Neuronal stem cell (in vitro differentiated cells): ENCODE results near the gene PDK1.
"Not testable (repeated sequence)": the region's sequence is repeated elsewhere in the genome, so short reads cannot be mapped to it uniquely, and the experiment has no call there.

Source experiments
- DNase-seq: peaks from one replicate; pipeline ENCODE4 v3.0.0-alpha.2; 2013; ENCODE audit warnings: low spot score
- H2AFZ ChIP-seq: one replicate; pipeline ENCODE4 v1.6.1; 2013; ENCODE audit warnings: mild to moderate bottlenecking, low read length, inconsistent platforms
- H2AK5ac ChIP-seq: 2 replicates; pipeline ENCODE4 v1.6.1; 2013; ENCODE audit warnings: low read depth, mild to moderate bottlenecking, inconsistent platforms, low read length, moderate library complexity, mixed read lengths
- H2BK120ac ChIP-seq: 2 replicates; pipeline ENCODE4 v1.6.1; 2013; ENCODE audit warnings: low read depth, mild to moderate bottlenecking, inconsistent platforms, low read length, moderate library complexity, mixed read lengths
- H2BK12ac ChIP-seq: one replicate; pipeline ENCODE4 v1.6.1; 2013; ENCODE audit warnings: low read length, inconsistent platforms
- H2BK15ac ChIP-seq: 2 replicates; pipeline ENCODE4 v1.6.1; 2013; ENCODE audit warnings: mild to moderate bottlenecking, low read length, inconsistent platforms, mixed read lengths
- H2BK5ac ChIP-seq: one replicate; pipeline ENCODE4 v1.6.1; 2013; ENCODE audit warnings: inconsistent platforms, mild to moderate bottlenecking, low read length, moderate library complexity
- H3K14ac ChIP-seq: one replicate; pipeline ENCODE4 v1.6.1; 2013; ENCODE audit warnings: low read length, inconsistent platforms
- H3K18ac ChIP-seq: 2 replicates; pipeline ENCODE4 v1.6.1; 2013; ENCODE audit warnings: low read length, inconsistent platforms
- H3K23ac ChIP-seq: 2 replicates; pipeline ENCODE4 v1.6.1; 2013; ENCODE audit warnings: low read depth, mild to moderate bottlenecking, mixed read lengths, low read length, inconsistent platforms; ENCODE audit not compliant: poor library complexity
- H3K27ac ChIP-seq: replicated peaks from 3 replicates; pipeline ENCODE4 v1.5.1; 2013; ENCODE audit warnings: low read length, inconsistent platforms
- H3K27me3 ChIP-seq, 3 experiments: 2 replicates each; pipeline ENCODE4 v1.6.1; 2013; ENCODE audit warnings: low read length in 3 of 3, mild to moderate bottlenecking in 2 of 3, inconsistent platforms in 1 of 3, low read depth in 1 of 3, mixed read lengths in 1 of 3, moderate library complexity in 1 of 3; ENCODE audit not compliant: control insufficient read depth in 3 of 3, insufficient read depth in 3 of 3
- H3K36me3 ChIP-seq, 2 donors: replicated peaks in 1 of 2; 2 replicates each; pipeline ENCODE4 v1.6.1; 2013; ENCODE audit warnings: low read length in 2 of 2; ENCODE audit not compliant: control insufficient read depth in 2 of 2, insufficient read depth in 2 of 2
- H3K4ac ChIP-seq: 2 replicates; pipeline ENCODE4 v1.6.1; 2013; ENCODE audit warnings: inconsistent platforms, mild to moderate bottlenecking, low read length, moderate library complexity
- H3K4me1 ChIP-seq, 2 donors: 1 replicate in 1 of 2; 2 replicates in 1 of 2; pipeline ENCODE4 v1.6.1; 2013; ENCODE audit warnings: low read length in 2 of 2, low read depth in 1 of 2; ENCODE audit not compliant: control insufficient read depth in 2 of 2, insufficient read depth in 1 of 2
- H3K4me2 ChIP-seq: one replicate; pipeline ENCODE4 v1.6.1; 2013; ENCODE audit warnings: mild to moderate bottlenecking, low read length, inconsistent platforms; ENCODE audit not compliant: insufficient read depth, poor library complexity, severe bottlenecking
- H3K4me3 ChIP-seq, 2 donors: 2 replicates each; pipeline ENCODE4 v1.5.1; 2013; ENCODE audit warnings: low read length in 2 of 2, mild to moderate bottlenecking in 2 of 2, inconsistent platforms in 1 of 2, moderate library complexity in 1 of 2
- H3K79me1 ChIP-seq: one replicate; pipeline ENCODE4 v1.6.1; 2013; ENCODE audit warnings: low read depth, mild to moderate bottlenecking, inconsistent platforms, low read length, moderate library complexity
- H3K9ac ChIP-seq: one replicate; pipeline ENCODE4 v1.6.1; 2013; ENCODE audit warnings: mild to moderate bottlenecking, low read depth, low read length, inconsistent platforms; ENCODE audit not compliant: poor library complexity
- H3K9me3 ChIP-seq, 2 donors: replicated peaks in 1 of 2; 2 replicates each; pipeline versions ENCODE3 to v1.6.1; 2013; ENCODE audit warnings: low read length in 2 of 2, mild to moderate bottlenecking in 2 of 2, inconsistent platforms in 1 of 2, low read depth in 1 of 2, mixed read lengths in 1 of 2, moderate library complexity in 1 of 2; ENCODE audit not compliant: control insufficient read depth in 2 of 2, insufficient read depth in 1 of 2
- H4K8ac ChIP-seq: one replicate; pipeline ENCODE4 v1.6.1; 2013; ENCODE audit warnings: low read depth, mild to moderate bottlenecking, inconsistent platforms, low read length, moderate library complexity
- H4K91ac ChIP-seq: one replicate; pipeline ENCODE4 v1.6.1; 2013; ENCODE audit warnings: low read length, low read depth, mild to moderate bottlenecking, inconsistent platforms; ENCODE audit not compliant: poor library complexity
- WGBS, 2 donors: extraction: QIAGEN DNeasy Blood & Tissue Kit; methylation state at CpG; one replicate each; pipeline ENCODE4 v1.1.7; 2013; ENCODE audit warnings: missing lambda C conversion rate in 2 of 2, mixed read lengths in 1 of 2; ENCODE audit not compliant: insufficient read length in 2 of 2, insufficient replicate concordance in 1 of 2; ENCODE audit errors: extremely low coverage in 2 of 2; 5-methylcytosine and 5-hydroxymethylcytosine counted together

The PDK1 gene

DNA sequence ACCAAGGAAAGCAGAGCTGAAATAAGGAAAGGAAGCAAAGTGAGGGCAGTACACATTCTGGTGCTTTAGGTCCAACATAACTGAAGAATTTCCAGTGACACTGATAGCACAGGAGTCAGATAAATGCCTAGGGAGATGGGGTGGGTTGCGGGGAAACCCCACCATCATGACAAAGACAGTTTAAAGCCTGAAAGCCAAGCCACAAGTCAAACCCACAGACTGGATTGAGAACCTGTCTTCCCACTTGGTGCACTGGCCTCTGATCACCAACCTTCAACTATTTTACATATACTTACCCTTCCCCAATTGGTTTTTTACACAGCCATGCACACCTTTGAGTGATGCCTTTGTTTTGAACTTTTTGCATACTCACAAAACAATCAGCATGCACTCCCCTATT lies 22.2 kb upstream of the PDK1 start:
- H2BK5ac ChIP-seq = no peak overlapping the region
- no peak overlapping the region for H2BK120ac ChIP-seq
- no peak for DNase-seq
- H3K18ac ChIP-seq = no peak overlapping the region
- H2BK15ac ChIP-seq = no peak overlapping the region
- H3K9me3 ChIP-seq = no peaks in the 10 kb centered on the region
- H3K14ac ChIP-seq = no peak overlapping the region
- H2AFZ ChIP-seq = no peak overlapping the region
- no CpG with 5 or more reads among the region's 1 CpG for WGBS, 2 donors
- H3K27me3 ChIP-seq = no peaks in the 10 kb centered on the region
- H3K4me3 ChIP-seq = no peak overlapping the region
- H3K4ac ChIP-seq = no peak overlapping the region
- no peak overlapping the region for H3K27ac ChIP-seq
- H3K23ac ChIP-seq = no peak overlapping the region
- H3K36me3 ChIP-seq = no peaks in the 10 kb centered on the region
- H3K4me1 ChIP-seq = peaks cover 0 to 3% of the 10 kb centered on the region in 2 donors
- H3K4me2 ChIP-seq = no peak overlapping the region
- no peak overlapping the region for H2AK5ac ChIP-seq
- no peak overlapping the region for H4K91ac ChIP-seq
- H4K8ac ChIP-seq = no peak overlapping the region
- no peak overlapping the region for H3K9ac ChIP-seq
- no peak overlapping the region for H2BK12ac ChIP-seq
- no peaks in the 10 kb centered on the region for H3K79me1 ChIP-seq

DNA sequence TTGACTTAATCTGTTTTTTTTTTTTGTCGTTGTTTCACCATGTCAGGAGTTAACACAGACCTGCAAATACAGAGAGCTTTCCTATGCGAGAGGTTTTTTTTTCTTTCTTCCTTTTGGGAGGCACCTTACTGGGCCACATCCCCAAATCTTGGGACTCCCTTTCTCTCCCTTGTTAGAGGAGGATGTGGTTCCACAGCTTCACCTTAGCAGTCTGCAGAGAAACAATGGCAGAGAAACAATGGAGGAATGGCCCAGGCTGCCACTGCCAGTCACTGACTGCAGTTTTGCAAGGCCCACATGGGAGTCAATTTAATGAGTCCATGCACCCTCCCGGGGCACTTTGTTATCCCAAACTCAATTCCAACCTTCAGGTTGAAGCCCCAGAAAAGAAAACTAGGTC lies 20.8 kb upstream of the PDK1 start:
- Histone ChIP-seq H2BK12ac (no peak overlapping the region), H3K27me3 (no peaks in the 10 kb centered on the region), H3K9ac (no peak overlapping the region), H3K4me1 (peaks cover 0 to 3% of the 10 kb centered on the region in 2 donors), H2BK120ac (no peak overlapping the region), H4K91ac (no peak overlapping the region), H3K9me3 (peaks cover 0 to 9% of the 10 kb centered on the region in 2 donors), H3K4me2 (no peak overlapping the region), H3K4ac (no peak overlapping the region), H3K79me1 (no peaks in the 10 kb centered on the region), H2BK5ac (no peak overlapping the region), H3K4me3 (no peak overlapping the region), H3K23ac (no peak overlapping the region), H2AFZ (no peak overlapping the region), H4K8ac (no peak overlapping the region), H3K18ac (no peak overlapping the region), H3K14ac (no peak overlapping the region), H2AK5ac (no peak overlapping the region), H2BK15ac (no peak overlapping the region), H3K27ac (no peak overlapping the region), H3K36me3 (no peaks in the 10 kb centered on the region)
- no peak for DNase-seq
- WGBS, 2 donors = no CpG with 5 or more reads among the region's 3 CpGs

DNA sequence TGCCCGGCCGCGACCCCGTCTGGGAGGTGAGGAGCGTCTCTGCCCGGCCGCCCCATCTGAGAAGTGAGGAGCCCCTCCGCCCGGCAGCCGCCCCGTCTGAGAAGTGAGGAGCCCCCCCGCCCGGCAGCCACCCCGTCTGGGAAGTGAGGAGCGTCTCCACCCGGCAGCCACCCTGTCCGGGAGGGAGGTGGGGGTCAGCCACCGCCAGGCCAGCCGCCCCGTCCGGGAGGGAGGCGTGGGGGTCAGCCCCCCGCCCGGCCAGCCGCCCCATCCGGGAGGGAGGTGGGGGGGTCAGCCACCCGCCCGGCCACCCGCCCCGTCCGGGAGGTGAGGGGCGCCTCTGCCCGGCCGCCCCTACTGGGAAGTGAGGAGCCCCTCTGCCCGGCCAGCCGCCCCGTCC lies 18.0 kb upstream of the PDK1 start:
- not testable (repeated sequence) for H3K27ac ChIP-seq, H3K79me1 ChIP-seq, H2AK5ac ChIP-seq, H3K36me3 ChIP-seq, H3K9ac ChIP-seq, H2BK5ac ChIP-seq, H3K18ac ChIP-seq, H2AFZ ChIP-seq, H3K23ac ChIP-seq, DNase-seq, H3K4me3 ChIP-seq, H4K8ac ChIP-seq, H3K4me1 ChIP-seq, H3K4me2 ChIP-seq, H3K27me3 ChIP-seq, H2BK15ac ChIP-seq, H3K14ac ChIP-seq, H2BK12ac ChIP-seq, H2BK120ac ChIP-seq, H3K4ac ChIP-seq, H4K91ac ChIP-seq
- H3K9me3 ChIP-seq = peaks cover 0 to 11% of the 10 kb centered on the region in 2 donors
- no CpG with 5 or more reads among the region's 37 CpGs for WGBS, 2 donors

DNA sequence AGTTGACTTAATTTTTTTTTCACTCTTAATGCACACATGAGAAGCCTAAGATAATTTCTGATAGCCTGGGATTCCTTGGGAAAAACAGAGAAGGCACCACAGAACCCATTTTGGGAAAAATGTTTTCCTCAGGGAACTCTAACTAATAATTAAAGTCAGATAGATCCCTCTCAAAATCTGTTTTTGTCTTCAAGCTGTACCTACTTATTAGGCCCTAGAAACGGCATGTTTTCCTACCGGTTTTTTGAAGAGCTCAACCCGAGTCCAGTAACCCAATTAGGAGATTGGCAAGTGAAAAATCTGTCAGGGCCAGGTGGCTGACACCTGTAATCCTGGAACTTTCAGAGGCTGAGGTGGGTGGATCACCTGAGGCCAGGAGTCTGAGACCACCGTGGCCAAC lies 16.1 kb upstream of the PDK1 start:
- Histone ChIP-seq H2BK120ac (no peak overlapping the region), H3K4me2 (no peak overlapping the region), H3K14ac (no peak overlapping the region), H4K8ac (no peak overlapping the region), H3K36me3 (no peaks in the 10 kb centered on the region), H2AK5ac (no peak overlapping the region), H3K9me3 (peaks cover 0 to 11% of the 10 kb centered on the region in 2 donors), H3K27ac (no peak overlapping the region), H3K23ac (no peak overlapping the region), H2BK5ac (no peak overlapping the region), H3K4me3 (no peak overlapping the region), H2BK15ac (no peak overlapping the region), H3K4ac (no peak overlapping the region), H3K4me1 (peaks cover 0 to 3% of the 10 kb centered on the region in 2 donors), H2BK12ac (no peak overlapping the region), H4K91ac (no peak overlapping the region), H2AFZ (no peak overlapping the region), H3K27me3 (no peaks in the 10 kb centered on the region), H3K9ac (no peak overlapping the region), H3K79me1 (no peaks in the 10 kb centered on the region), H3K18ac (no peak overlapping the region)
- DNase-seq = no peak
- no CpG with 5 or more reads among the region's 4 CpGs for WGBS, 2 donors
